Breast epithelium (tissue), 3 donors: Measurements from ENCODE around the gene CGRRF1.

Experiments
- CTCF ChIP-seq, 3 donors: fragments of 450-650 bp; IDR thresholded peaks; one replicate each; pipeline ENCODE4 v1.5.1; 2016 to 2017; ENCODE audit warnings: antibody characterized with exemption in 3 of 3, mild to moderate bottlenecking in 3 of 3, moderate library complexity in 3 of 3
- POLR2A ChIP-seq: fragments of 450-650 bp; IDR thresholded peaks from one replicate; pipeline ENCODE4 v1.6.1; 2016; ENCODE audit warnings: antibody characterized with exemption, mild to moderate bottlenecking, moderate library complexity

- TF ChIP-seq CTCF (IDR thresholded peaks at IDR 0.05) (no peak), POLR2A (no peak)
Observed at GRCh38 chr14:54502602-54503001, 7.1 kb upstream of the CGRRF1 start.
